Tibial nerve (tissue), 3 donors: ENCODE results near the gene EFCAB9.

Source experiments
- CTCF ChIP-seq, 5 experiments: fragments of 200-600 bp in 3 of 5; fragments of 450-650 bp in 2 of 5; sonication (generic) in 3 of 5; IDR thresholded peaks; one replicate each; pipeline ENCODE4 v1.5.1; 2016 to 2019; ENCODE audit warnings: antibody characterized with exemption in 5 of 5, mild to moderate bottlenecking in 3 of 5, moderate library complexity in 2 of 5
- POLR2A ChIP-seq, 2 donors: fragments of 450-650 bp; IDR thresholded peaks; one replicate each; pipeline ENCODE4 v1.6.1; 2017; ENCODE audit warnings: antibody characterized with exemption in 2 of 2, mild to moderate bottlenecking in 2 of 2, moderate library complexity in 2 of 2

GRCh38 chr5:172252501-172252900, 58.5 kb downstream of the EFCAB9 start:
- TF ChIP-seq CTCF (IDR thresholded peaks at IDR 0.05) = no peak
- TF ChIP-seq POLR2A (IDR thresholded peaks at IDR 0.05) = no peak
